K562 (cell line): ENCODE results near the gene FRMD4B. TPM values are rescaled to one million over a fixed set of nuclear protein-coding genes. Genes with fewer than 3 reads are reported as not detected.

Experiments used
- AFF4 ChIP-seq: sonication (generic); formaldehyde crosslinking; IDR thresholded peaks from 2 replicates; pipeline ENCODE4 v1.8.0; 2023; ENCODE audit warnings: mild to moderate bottlenecking, missing genetic modification reagents
- ETV1 ChIP-seq: fragments of 450-650 bp; conservative IDR thresholded peaks from 2 replicates; pipeline ENCODE4 v1.6.1; 2016; ENCODE audit warnings: missing genetic modification characterization, control low read depth, low read depth, missing compliant biosample characterization
- FOXJ2 ChIP-seq: fragments of 200-800 bp; sonication (Bioruptor generic); IDR thresholded peaks from 2 replicates; pipeline ENCODE4 v1.6.1; 2016; ENCODE audit warnings: missing genetic modification characterization, missing compliant biosample characterization
- MECOM ChIP-seq: fragments of 250-450 bp; sonication (Bioruptor Pico); IDR thresholded peaks from 2 replicates; pipeline ENCODE4 v1.8.0; 2022; ENCODE audit warnings: inconsistent platforms
- MGA ChIP-seq: fragments of 450-650 bp; IDR thresholded peaks from 2 replicates; pipeline ENCODE4 v1.6.1; 2016; ENCODE audit warnings: mild to moderate bottlenecking, moderate library complexity
- TCF3 ChIP-seq: sonication (generic); formaldehyde crosslinking; IDR thresholded peaks from 2 replicates; pipeline ENCODE4 v1.4.0; 2020; ENCODE audit warnings: mild to moderate bottlenecking, missing genetic modification reagents
- polyA plus RNA-seq, 8 experiments: library from polyadenylated mRNA; depleted of rRNA in 4 of 8; stranded (reverse) in 5 of 8; unstranded in 3 of 8; fragments of >200 nt; fragmentation: Nextera tagmentation in 2 of 8; fragmentation: Illumina TruSeq in 1 of 8; extraction: Ambion mirVana in 2 of 8; extraction: Trizol in 1 of 8; gene quantifications; 2 replicates each; pipeline versions ENCODE4 v1.2.1 to v1.2.3, GENCODE V29; 2011 to 2014; ENCODE audit warnings: inconsistent platforms in 1 of 8, missing spikeins in 1 of 8
- total RNA-seq, 7 experiments: library from RNA; depleted of rRNA in 6 of 7; stranded (reverse); fragments of >200 nt in 6 of 7; fragmentation: Illumina TruSeq in 2 of 7; extraction: Trizol in 2 of 7; gene quantifications; 2 replicates each; pipeline versions ENCODE4 v1.2.1 to v1.2.3, GENCODE V29; 2011 to 2021; ENCODE audit warnings: low replicate concordance in 1 of 7

The FRMD4B gene
- total and polyA plus RNA-seq, 9 of the 15 experiments (the other 6 are each of a cell fraction or from before 2014, with no cell fraction given): 0.03 to 0.09 (median 0.04) TPM; not detected in 3

GRCh38 chr3:69226071-69226470 lies 159.8 kb downstream of the FRMD4B start (continued):
- TF ChIP-seq MGA (no peak), TCF3 (CRISPR knock-in tag) (no peak), ETV1 (tag) (no peak), FOXJ2 (tag) (no peak), MECOM (CRISPR knock-in tag) (no peak), AFF4 (CRISPR knock-in tag) (no peak)
- TF ChIP-seq, all 486 proteins: peak for 0
